Activated naive CD4-positive, alpha-beta T cell treated with anti-CD3 and anti-CD28 coated beads for 36 hours (primary cell): ENCODE data around the gene KMT2D. TPM values are rescaled to one million over a fixed set of nuclear protein-coding genes. Genes with fewer than 3 reads are reported as not detected.

Experiments
- CTCF ChIA-PET: fragments of 350-600 bp; sonication (Branson Sonifier 250); formaldehyde crosslinking; loops from one replicate; lab custom pipeline; 2021; ENCODE audit warnings: antibody characterized with exemption; lab: Charles Lee
- DNase-seq: peaks from one replicate; pipeline ENCODE4 v3.0.0-alpha.2; 2020
- H3K27ac Mint-ChIP-seq: one replicate; pipeline ENCODE4 v1.8.0; 2021; ENCODE audit warnings: mild to moderate bottlenecking, mixed read lengths
- H3K27me3 Mint-ChIP-seq: one replicate; pipeline ENCODE4 v1.8.0; 2021; ENCODE audit warnings: low read depth, mixed read lengths
- H3K36me3 Mint-ChIP-seq: one replicate; pipeline ENCODE4 v1.8.0; 2021; ENCODE audit warnings: low read depth, mixed read lengths
- H3K4me1 Mint-ChIP-seq: one replicate; pipeline ENCODE4 v1.8.0; 2021; ENCODE audit warnings: low read depth, mixed read lengths
- H3K4me3 Mint-ChIP-seq: one replicate; pipeline ENCODE4 v1.8.0; 2021; ENCODE audit warnings: mild to moderate bottlenecking, moderate library complexity, mixed read lengths
- H3K9me3 Mint-ChIP-seq: one replicate; pipeline ENCODE4 v1.8.0; 2021; ENCODE audit warnings: mixed read lengths
- intact Hi-C: fragments of 100-400 bp; cut with micrococcal nuclease; formaldehyde crosslinking; loops from one replicate; pipeline ENCODE4 v1.15.1; 2023
- total RNA-seq, 2 experiments: library from RNA; stranded (reverse); gene quantifications; one replicate each; pipeline ENCODE4 v1.2.3, GENCODE V29; 2021

The KMT2D gene
- total RNA-seq = 10 to 100 TPM; 44.9 to 49.0 TPM

- intact Hi-C loops = loop anchor here (1.0 to 2.0 kb wide), 4 partner anchors 10 to 128 kb away; partner anchors contain the start of genes PRKAG1 and TUBA1A
- Mint-ChIP-seq H3K27me3 (no peaks in the 10 kb centered on the region), H3K4me3 (peak within 1 kb of the TSS; percentile 93), H3K4me1 (peaks cover 51% of the 10 kb centered on the region), H3K9me3 (no peaks in the 10 kb centered on the region), H3K36me3 (peaks cover 8% of the 10 kb centered on the region), H3K27ac (peak within 1 kb of the TSS; percentile 96)
- DNase-seq = peak; percentile 91
- CTCF ChIA-PET = interaction anchor here (1.8 to 1.9 kb wide), 2 partner anchors 28 to 38 kb away, joined by 5 to 11 read pairs; no protein-coding TSS in a partner anchor
Observed at GRCh38 chr12:49060237-49061156, at the start of gene KMT2D. Gene KMT2D, minus strand, starts transcription at chr12:49060794. Its CDS starts 5,470 bp downstream, at chr12:49055324.

- peak; percentile 36 for DNase-seq
- peak overlapping the region; percentile 94 for H3K27ac Mint-ChIP-seq
- peaks cover 2% of the 10 kb centered on the region for H3K36me3 Mint-ChIP-seq
- CTCF ChIA-PET = interaction anchor here (0.7 to 16.6 kb wide), 10 partner anchors 10 to 122 kb away, joined by 3 to 209 read pairs (median 6); no protein-coding TSS in a partner anchor
- H3K4me1 Mint-ChIP-seq = peaks cover 37% of the 10 kb centered on the region
- H3K9me3 Mint-ChIP-seq = no peaks in the 10 kb centered on the region
- intact Hi-C loops = loop anchor here (1.0 kb wide), 5 partner anchors 22 to 155 kb away; partner anchors contain the start of genes PRKAG1 and TUBA1C
- H3K4me3 Mint-ChIP-seq = peak overlapping the region; percentile 93
- no peaks in the 10 kb centered on the region for H3K27me3 Mint-ChIP-seq
Observed at GRCh38 chr12:49109641-49110463, 49.3 kb upstream of the KMT2D start.

- Mint-ChIP-seq H3K9me3 (no peaks in the 10 kb centered on the region), H3K27me3 (no peaks in the 10 kb centered on the region), H3K27ac (no peak overlapping the region), H3K36me3 (peaks cover 2% of the 10 kb centered on the region), H3K4me3 (peak overlapping the region; percentile 93), H3K4me1 (peaks cover 37% of the 10 kb centered on the region)
- DNase-seq = no peak
- CTCF ChIA-PET = interaction anchor here (0.8 to 16.6 kb wide), 7 partner anchors 10 to 126 kb away, joined by 3 to 209 read pairs (median 10); no protein-coding TSS in a partner anchor
- intact Hi-C loops = no loop called here
Observed at GRCh38 chr12:49108958-49109404, 48.4 kb upstream of the KMT2D start.

GRCh38 chr12:49105504-49106084 lies 45.0 kb upstream of the KMT2D start:
- CTCF ChIA-PET = interaction anchor here (1.2 to 16.6 kb wide), 5 partner anchors 9 to 25 kb away, joined by 3 to 209 read pairs (median 4); partner anchors contain the start of gene DHH
- no peak overlapping the region for H3K27ac Mint-ChIP-seq
- no peak for DNase-seq
- no peaks in the 10 kb centered on the region for H3K9me3 Mint-ChIP-seq
- no peak overlapping the region for H3K4me3 Mint-ChIP-seq
- H3K27me3 Mint-ChIP-seq = no peaks in the 10 kb centered on the region
- peaks cover 32% of the 10 kb centered on the region for H3K4me1 Mint-ChIP-seq
- intact Hi-C loops = no loop called here
- H3K36me3 Mint-ChIP-seq = peaks cover 2% of the 10 kb centered on the region

- Mint-ChIP-seq H3K27ac (no peak overlapping the region), H3K36me3 (peaks cover 2% of the 10 kb centered on the region), H3K9me3 (no peaks in the 10 kb centered on the region), H3K27me3 (no peaks in the 10 kb centered on the region), H3K4me3 (no peak overlapping the region), H3K4me1 (peaks cover 30% of the 10 kb centered on the region)
- CTCF ChIA-PET = interaction anchor here (0.9 to 16.6 kb wide), 8 partner anchors 8 to 42 kb away, joined by 3 to 209 read pairs (median 4); partner anchors contain the start of gene DHH
- intact Hi-C loops = no loop called here
- no peak for DNase-seq
Observed at GRCh38 chr12:49104822-49105221, 44.2 kb upstream of the KMT2D start.

GRCh38 chr12:49100380-49100779 lies 39.8 kb upstream of the KMT2D start:
- H3K4me3 Mint-ChIP-seq = no peak overlapping the region
- H3K9me3 Mint-ChIP-seq = no peaks in the 10 kb centered on the region
- CTCF ChIA-PET = interaction anchor here (0.8 to 16.6 kb wide), 8 partner anchors 8 to 135 kb away, joined by 3 to 209 read pairs (median 22); partner anchors contain the start of gene LMBR1L
- H3K36me3 Mint-ChIP-seq = peaks cover 2% of the 10 kb centered on the region
- no peaks in the 10 kb centered on the region for H3K4me1 Mint-ChIP-seq
- no peak for DNase-seq
- no peak overlapping the region for H3K27ac Mint-ChIP-seq
- intact Hi-C loops = no loop called here
- H3K27me3 Mint-ChIP-seq = peaks cover 4% of the 10 kb centered on the region

- Mint-ChIP-seq H3K9me3 (no peaks in the 10 kb centered on the region), H3K27ac (no peak overlapping the region), H3K4me3 (no peak overlapping the region), H3K27me3 (peaks cover 14% of the 10 kb centered on the region), H3K4me1 (peaks cover 4% of the 10 kb centered on the region), H3K36me3 (peaks cover 4% of the 10 kb centered on the region)
- CTCF ChIA-PET = interaction anchor here (0.7 to 16.6 kb wide), 22 partner anchors 8 to 246 kb away, joined by 3 to 209 read pairs (median 5); partner anchors contain the start of genes DDN, KMT2D, LMBR1L and RHEBL1
- no peak for DNase-seq
- intact Hi-C loops = loop anchor here (1.0 kb wide), 2 partner anchors 10 to 34 kb away; no protein-coding TSS in a partner anchor
Observed at GRCh38 chr12:49098703-49099102, 38.1 kb upstream of the KMT2D start.

- peaks cover 10% of the 10 kb centered on the region for H3K4me1 Mint-ChIP-seq
- no peak overlapping the region for H3K4me3 Mint-ChIP-seq
- peaks cover 21% of the 10 kb centered on the region for H3K27me3 Mint-ChIP-seq
- intact Hi-C loops = loop anchor here (1.0 kb wide), 2 partner anchors 10 to 34 kb away; no protein-coding TSS in a partner anchor
- peaks cover 4% of the 10 kb centered on the region for H3K36me3 Mint-ChIP-seq
- peak; percentile 76 for DNase-seq
- H3K9me3 Mint-ChIP-seq = no peaks in the 10 kb centered on the region
- no peak overlapping the region for H3K27ac Mint-ChIP-seq
- CTCF ChIA-PET = interaction anchor here (0.7 to 16.6 kb wide), 21 partner anchors 9 to 245 kb away, joined by 3 to 209 read pairs (median 5); partner anchors contain the start of genes DDN, KMT2D, LMBR1L and RHEBL1
Observed at GRCh38 chr12:49098035-49098451, 37.4 kb upstream of the KMT2D start.

- Mint-ChIP-seq H3K36me3 (peaks cover 4% of the 10 kb centered on the region), H3K4me3 (no peak overlapping the region), H3K9me3 (no peaks in the 10 kb centered on the region), H3K27ac (no peak overlapping the region), H3K4me1 (peaks cover 12% of the 10 kb centered on the region), H3K27me3 (peaks cover 25% of the 10 kb centered on the region)
- DNase-seq = no peak
- intact Hi-C loops = no loop called here
- CTCF ChIA-PET = interaction anchor here (0.6 to 16.6 kb wide), 9 partner anchors 11 to 100 kb away, joined by 3 to 209 read pairs (median 11); partner anchors contain the start of genes LMBR1L and RHEBL1
Observed at GRCh38 chr12:49097381-49097780, 36.8 kb upstream of the KMT2D start.

GRCh38 chr12:49094975-49095365 lies 34.4 kb upstream of the KMT2D start:
- peaks cover 32% of the 10 kb centered on the region for H3K4me1 Mint-ChIP-seq
- peaks cover 4% of the 10 kb centered on the region for H3K36me3 Mint-ChIP-seq
- H3K27ac Mint-ChIP-seq = no peak overlapping the region
- intact Hi-C loops = loop anchor here (5.0 kb wide), 1 partner anchor 118 kb away; the partner anchor contains the start of gene WNT1
- H3K4me3 Mint-ChIP-seq = no peak overlapping the region
- no peaks in the 10 kb centered on the region for H3K9me3 Mint-ChIP-seq
- CTCF ChIA-PET = interaction anchor here (0.7 to 4.9 kb wide), 11 partner anchors 10 to 107 kb away, joined by 3 to 73 read pairs (median 5); partner anchors contain the start of gene TUBA1B
- no peak for DNase-seq
- H3K27me3 Mint-ChIP-seq = peaks cover 47% of the 10 kb centered on the region
